Upper lobe of right lung (tissue), 1 donor: ENCODE data around the gene SLC7A8. TPM values are rescaled to one million over a fixed set of nuclear protein-coding genes. Genes with fewer than 3 reads are reported as not detected.
A peak's percentile ranks its signal among the peaks of the same experiment; 100 is the strongest.

ENCODE experiments used
- ATAC-seq: fragments of 200-7000 bp; cut with Tn5 transposase; one replicate; pipeline ENCODE4 v1.9.1; 2020; ENCODE audit warnings: mild to moderate bottlenecking, moderate library complexity
- DNase-seq: peaks from one replicate; pipeline ENCODE4 v3.0.0-alpha.2; 2020
- H3K27ac ChIP-seq: fragments of 200-600 bp; one replicate; pipeline ENCODE4 v1.8.0; 2022
- H3K27me3 ChIP-seq: fragments of 200-600 bp; one replicate; pipeline ENCODE4 v1.8.0; 2022; ENCODE audit warnings: mild to moderate bottlenecking
- H3K36me3 ChIP-seq: fragments of 200-600 bp; one replicate; pipeline ENCODE4 v1.8.0; 2022
- H3K4me1 ChIP-seq: fragments of 200-600 bp; one replicate; pipeline ENCODE4 v1.8.0; 2022
- H3K4me3 ChIP-seq: fragments of 200-600 bp; one replicate; pipeline ENCODE4 v1.8.0; 2022; ENCODE audit warnings: mild to moderate bottlenecking
- H3K9me3 ChIP-seq: fragments of 200-600 bp; one replicate; pipeline ENCODE4 v1.8.0; 2022
- CTCF ChIP-seq: fragments of 200-600 bp; IDR thresholded peaks from one replicate; pipeline ENCODE4 v1.8.0; 2022; ENCODE audit warnings: antibody characterized with exemption
- intact Hi-C: fragments of 100-400 bp; cut with DNase I; formaldehyde crosslinking; loops from one replicate; pipeline ENCODE4 v1.11.0; 2022
- total RNA-seq: library from RNA; stranded (reverse); fragmentation: NEBNext Ultra II Directional; extraction: Animal tissue kit (Norgen Biotek cat#: 25700); gene quantifications from one replicate; pipeline ENCODE4 v1.2.1, GENCODE V29; 2021
- donor health status: DM: no; HTN: yes; CAD: no; lungs with severe emphysema.

SLC7A8 gene
- total RNA-seq, 1 donor from 2014 or later, result 49.8 TPM

GRCh38 chr14:23147676-23148075 lies 35.8 kb downstream of the SLC7A8 start:
- no peaks in the 10 kb centered on the region for H3K27me3 ChIP-seq
- intact Hi-C loops, result no loop called here
- ATAC-seq (no peak), DNase-seq (no peak)
- H3K4me3 ChIP-seq, result no peak overlapping the region
- peaks cover 10% of the 10 kb centered on the region for H3K4me1 ChIP-seq
- no peaks in the 10 kb centered on the region for H3K36me3 ChIP-seq
- no peak overlapping the region for H3K27ac ChIP-seq
- TF ChIP-seq CTCF, result no peak
- H3K9me3 ChIP-seq, result no peaks in the 10 kb centered on the region

GRCh38 chr14:23146980-23147379 lies 36.5 kb downstream of the SLC7A8 start:
- ATAC-seq (no peak), DNase-seq (no peak)
- Histone ChIP-seq H3K4me3 (no peak overlapping the region), H3K27me3 (no peaks in the 10 kb centered on the region), H3K27ac (no peak overlapping the region), H3K4me1 (peaks cover 12% of the 10 kb centered on the region), H3K36me3 (no peaks in the 10 kb centered on the region), H3K9me3 (no peaks in the 10 kb centered on the region)
- TF ChIP-seq CTCF, result no peak
- intact Hi-C loops, result no loop called here

- peak overlapping the region; percentile 42 for H3K27ac ChIP-seq
Measured at GRCh38 chr14:23146351-23146910, 37.0 kb downstream of the SLC7A8 start.

GRCh38 chr14:23145794-23146350 lies 37.6 kb downstream of the SLC7A8 start:
- TF ChIP-seq CTCF, result no peak
- ATAC-seq (peak; percentile 62), DNase-seq (no peak)
- peak overlapping the region; percentile 42 for H3K27ac ChIP-seq
- H3K36me3 ChIP-seq, result no peaks in the 10 kb centered on the region
- peaks cover 12% of the 10 kb centered on the region for H3K4me1 ChIP-seq
- H3K27me3 ChIP-seq, result no peaks in the 10 kb centered on the region
- no peak overlapping the region for H3K4me3 ChIP-seq
- H3K9me3 ChIP-seq, result no peaks in the 10 kb centered on the region
- intact Hi-C loops, result no loop called here

More at GRCh38 chr14:23146351-23146910, 37.0 kb downstream of the SLC7A8 start:
- TF ChIP-seq CTCF, result no peak
- Histone ChIP-seq H3K36me3 (no peaks in the 10 kb centered on the region), H3K4me1 (peaks cover 12% of the 10 kb centered on the region), H3K27me3 (no peaks in the 10 kb centered on the region), H3K9me3 (no peaks in the 10 kb centered on the region), H3K4me3 (no peak overlapping the region)
- intact Hi-C loops, result no loop called here
- ATAC-seq, result no peak
- DNase-seq, result no peak

GRCh38 chr14:23143911-23144310 lies 39.5 kb downstream of the SLC7A8 start:
- intact Hi-C loops, result no loop called here
- H3K9me3 ChIP-seq, result no peaks in the 10 kb centered on the region

More at GRCh38 chr14:23143911-23144310, 39.5 kb downstream of the SLC7A8 start:
- no peak overlapping the region for H3K27ac ChIP-seq
- TF ChIP-seq CTCF, result no peak
- ATAC-seq (no peak), DNase-seq (no peak)
- no peak overlapping the region for H3K4me3 ChIP-seq
- H3K36me3 ChIP-seq, result peaks cover 6% of the 10 kb centered on the region
- no peaks in the 10 kb centered on the region for H3K27me3 ChIP-seq
- H3K4me1 ChIP-seq, result peaks cover 12% of the 10 kb centered on the region
